Activated CD4-positive, alpha-beta T cell treated with anti-CD3 and anti-CD28 coated beads, Interleukin-2, amount 50 U/mL, for 16 hours (primary cell): ENCODE results near the gene PKLR.
"Not testable (repeated sequence)": the region's sequence is repeated elsewhere in the genome, so short reads cannot be mapped to it uniquely, and the experiment has no call there.

Source experiments
- DNase-seq: peaks from one replicate; pipeline ENCODE4 v3.0.0-alpha.2; 2020

The PKLR gene

DNA sequence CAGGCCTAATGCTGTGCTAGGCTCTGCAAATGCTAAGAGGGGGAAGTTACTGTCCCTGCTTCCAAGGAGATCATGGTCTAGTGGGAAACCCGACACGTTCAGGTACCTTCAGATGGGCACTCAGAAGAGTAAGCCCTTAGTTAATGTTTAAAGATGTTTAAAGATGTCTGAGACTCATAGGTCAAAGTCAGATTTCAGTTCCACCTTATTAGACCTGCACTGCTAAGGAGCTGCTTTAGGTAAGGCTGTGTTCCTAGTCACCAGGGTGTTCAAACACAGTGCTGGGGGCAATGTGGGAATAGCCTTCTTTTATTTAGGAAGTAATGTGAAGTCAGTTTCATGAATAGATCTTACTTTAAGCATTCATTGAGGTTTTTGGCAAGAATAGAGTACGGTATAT, 15.7 kb upstream of the PKLR start:
- DNase-seq: no peak

DNA sequence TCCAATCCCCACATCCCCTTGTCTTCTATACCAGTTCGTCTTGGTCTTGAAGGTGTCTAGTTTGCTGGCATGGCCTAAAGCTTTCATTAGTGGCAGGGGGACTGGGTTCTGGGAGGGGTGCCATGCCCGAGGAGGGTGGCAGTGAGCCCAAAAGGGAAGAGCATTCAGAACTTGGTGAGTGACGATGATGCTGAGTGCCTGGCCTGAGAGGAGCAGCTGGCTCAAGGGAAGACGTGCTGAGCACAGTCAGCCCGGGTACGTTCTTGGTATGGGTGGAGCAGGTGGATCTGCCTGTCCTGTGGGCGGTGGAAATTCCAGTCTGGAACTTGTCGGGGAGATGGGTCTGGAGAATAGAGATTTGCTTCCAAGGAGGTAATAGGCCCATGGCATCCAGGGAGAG, 12.0 kb upstream of the PKLR start:
- no peak for DNase-seq

- DNase-seq: no peak
Measured at GRCh38 chr1:155309423-155310021, 8.3 kb upstream of the PKLR start.

GRCh38 chr1:155308493-155309422, 7.5 kb upstream of the PKLR start, which contains the start of gene FDPS:
FDPS (plus strand) TSS chr1:155308866; CDS start chr1:155309790, 924 bp downstream.
- DNase-seq: peak; percentile 99

GRCh38 chr1:155307247-155307740, 6.1 kb upstream of the PKLR start:
- peak; percentile 42 for DNase-seq

- no peak for DNase-seq
Measured at GRCh38 chr1:155305881-155306391, 4.7 kb upstream of the PKLR start.

GRCh38 chr1:155304558-155305063, 3.4 kb upstream of the PKLR start:
- no peak for DNase-seq

DNA sequence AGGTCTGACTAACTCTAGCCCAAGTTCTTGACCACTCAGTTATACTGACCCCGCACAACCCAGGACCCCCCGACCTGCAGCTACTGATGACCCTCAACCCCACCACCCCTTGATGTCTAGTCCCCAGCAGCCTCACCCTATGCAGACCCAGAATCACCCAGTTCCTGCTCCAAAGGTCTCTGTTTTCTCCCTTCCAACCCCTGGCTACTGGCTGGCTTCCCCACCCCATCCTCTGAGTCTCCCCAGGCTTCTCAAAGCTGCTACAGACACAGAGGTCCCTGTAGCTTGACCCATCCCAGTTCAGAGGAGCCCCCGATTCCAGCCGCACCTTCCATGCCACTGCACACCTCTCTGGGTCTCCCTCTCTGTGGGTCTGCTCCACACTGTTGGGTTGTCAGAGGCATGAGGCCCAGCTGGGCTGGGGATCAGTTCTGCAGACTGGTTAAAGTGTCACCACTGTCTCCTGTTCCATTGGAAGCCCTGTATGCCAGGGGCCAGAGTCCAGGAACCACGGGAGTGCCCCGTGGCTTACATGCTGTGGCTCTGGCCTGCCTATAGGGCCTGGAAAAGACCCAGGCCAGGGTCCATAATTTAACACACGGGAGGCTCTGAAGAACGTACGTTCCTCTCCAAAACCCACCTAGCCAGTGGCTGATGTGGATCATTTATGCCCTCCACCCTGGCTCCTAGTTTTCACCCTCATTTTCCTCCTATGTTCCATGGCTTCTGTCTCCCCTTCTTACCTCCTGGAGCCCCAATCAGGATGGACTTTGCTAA, 497 bp downstream of the PKLR start:
- no peak for DNase-seq

DNA sequence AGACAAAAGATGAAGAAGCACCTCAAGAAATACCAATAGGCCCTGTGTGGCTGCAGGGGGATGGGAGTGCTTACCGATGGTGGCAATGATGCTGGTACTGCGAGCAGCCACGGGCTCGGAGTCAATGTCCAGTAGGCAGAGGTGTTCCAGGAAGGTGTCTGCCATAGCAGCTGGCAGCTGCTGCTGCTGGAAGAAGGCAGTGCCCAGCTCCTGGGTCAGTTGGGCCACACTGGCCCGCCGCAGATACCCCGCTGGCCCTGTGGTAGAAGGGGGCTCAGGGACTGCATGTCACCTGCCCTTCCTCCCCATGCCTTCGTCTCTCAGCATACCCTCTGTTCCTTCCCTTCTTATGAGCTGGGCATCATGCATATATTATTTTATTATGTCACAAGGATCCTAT, 1.2 kb downstream of the PKLR start:
- DNase-seq: no peak

GRCh38 chr1:155297384-155297783, 3.9 kb downstream of the PKLR start:
- DNase-seq: no peak

DNA sequence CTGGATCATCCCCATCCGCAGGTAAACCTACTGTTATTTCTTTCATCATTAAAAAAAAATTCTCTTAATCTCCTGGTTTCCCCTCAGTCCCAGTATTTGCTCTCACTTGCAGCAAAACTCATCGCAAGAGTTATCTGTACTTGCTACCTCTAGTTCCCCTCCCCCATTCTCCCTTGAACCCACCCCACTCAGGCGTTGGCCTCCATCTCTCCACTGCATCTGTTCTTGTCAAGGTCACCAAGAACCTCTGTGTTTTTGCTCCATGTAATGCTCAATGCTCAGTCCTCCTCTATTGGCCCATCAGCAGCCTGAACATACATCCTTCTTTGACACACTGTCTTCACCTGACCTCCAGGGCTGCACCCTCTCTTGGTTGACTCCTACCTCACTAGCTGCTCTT, 4.6 kb downstream of the PKLR start:
- DNase-seq: no peak

GRCh38 chr1:155295942-155296267, 5.3 kb downstream of the PKLR start:
- DNase-seq: no peak

- DNase-seq: no peak
Measured at GRCh38 chr1:155295183-155295941, 5.9 kb downstream of the PKLR start.

GRCh38 chr1:155294520-155295182, 6.6 kb downstream of the PKLR start:
- DNase-seq: no peak

GRCh38 chr1:155293086-155293749, 8.0 kb downstream of the PKLR start:
- DNase-seq: no peak

DNA sequence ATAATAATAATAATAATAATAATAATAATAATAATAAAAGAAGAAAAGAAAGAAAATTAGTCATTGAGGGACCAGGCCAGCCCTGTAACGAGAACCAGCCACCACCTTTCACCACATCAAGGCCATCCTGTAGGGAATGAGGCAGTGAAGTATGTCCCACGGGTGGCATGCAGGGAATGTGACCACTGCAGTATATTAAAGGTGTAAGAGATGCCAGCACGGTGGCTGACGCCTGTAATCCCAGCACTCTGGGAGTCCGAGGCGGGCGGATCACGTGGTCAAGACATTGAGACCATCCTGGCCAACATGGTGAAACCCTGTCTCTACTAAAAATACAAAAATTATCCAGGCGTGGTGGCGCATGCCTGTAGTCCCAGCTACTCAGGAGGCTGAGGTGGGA, 10.2 kb downstream of the PKLR start:
- not testable (repeated sequence) for DNase-seq

DNA sequence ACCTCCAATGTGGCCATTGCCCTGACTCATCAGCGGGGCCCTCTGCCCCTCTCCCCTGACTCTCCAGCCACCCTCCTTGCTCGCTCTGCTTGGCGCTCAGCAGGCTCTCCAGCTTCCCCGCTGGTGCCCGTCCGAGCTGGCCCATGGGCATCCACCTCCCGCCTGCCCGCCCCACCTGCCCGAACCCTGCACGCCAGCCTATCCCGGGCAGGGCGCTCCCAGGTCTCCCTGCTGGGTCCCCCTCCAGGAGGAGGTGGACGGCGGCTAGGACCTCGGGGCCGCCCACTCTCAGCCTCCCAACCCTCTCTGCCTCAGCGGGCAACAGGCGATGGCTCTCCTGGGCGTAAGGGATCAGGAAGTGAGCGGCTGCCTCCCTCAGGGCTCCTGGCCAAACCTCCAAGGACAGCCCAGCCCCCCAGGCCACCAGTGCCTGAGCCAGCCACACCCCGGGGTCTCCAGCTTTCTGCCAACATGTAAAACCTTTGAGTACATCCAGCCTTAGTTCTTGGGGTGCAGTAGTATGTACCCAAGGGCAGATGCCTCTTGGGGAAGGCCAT, 13.2 kb downstream of the PKLR start:
- DNase-seq: no peak

- DNase-seq: no peak
Measured at GRCh38 chr1:155286544-155286943, 14.7 kb downstream of the PKLR start.

- DNase-seq: no peak
Measured at GRCh38 chr1:155285631-155286044, 15.6 kb downstream of the PKLR start.

- no peak for DNase-seq
Measured at GRCh38 chr1:155285063-155285462, 16.2 kb downstream of the PKLR start.

- no peak for DNase-seq
Measured at GRCh38 chr1:155284476-155284875, 16.8 kb downstream of the PKLR start.
